Progenitor cell of endocrine pancreas (in vitro differentiated cells): ENCODE results near the gene P4HB. TPM values are rescaled to one million over a fixed set of nuclear protein-coding genes. Genes with fewer than 3 reads are reported as not detected.

ENCODE experiments used
- DNase-seq: peaks from one replicate; pipeline ENCODE4 v3.0.0; 2021; ENCODE audit warnings: low spot score; ENCODE audit not compliant: unreplicated experiment
- H3K27ac Mint-ChIP-seq: 2 replicates; pipeline ENCODE4 v1.8.0; 2021; ENCODE audit warnings: mild to moderate bottlenecking, moderate library complexity, mixed read lengths
- H3K27me3 Mint-ChIP-seq: 2 replicates; pipeline ENCODE4 v1.8.0; 2021; ENCODE audit warnings: mixed read lengths
- H3K36me3 Mint-ChIP-seq: 2 replicates; pipeline ENCODE4 v1.8.0; 2022; ENCODE audit warnings: mixed read lengths; ENCODE audit not compliant: insufficient read depth
- H3K4me1 Mint-ChIP-seq: 2 replicates; pipeline ENCODE4 v1.8.0; 2021; ENCODE audit warnings: low read depth, mixed read lengths
- H3K4me3 Mint-ChIP-seq: 2 replicates; pipeline ENCODE4 v1.8.0; 2021; ENCODE audit warnings: low read depth, mild to moderate bottlenecking, moderate library complexity, mixed read lengths
- H3K9me3 Mint-ChIP-seq: 2 replicates; pipeline ENCODE4 v1.8.0; 2021; ENCODE audit warnings: low read depth, mixed read lengths
- CTCF ChIP-seq: fragments of 200-600 bp; sonication (generic); IDR thresholded peaks from one replicate; pipeline ENCODE4 v1.5.0; 2021; ENCODE audit warnings: antibody characterized with exemption, mild to moderate bottlenecking; ENCODE audit not compliant: unreplicated experiment
- total RNA-seq: library from RNA; stranded (reverse); gene quantifications from 2 replicates; pipeline ENCODE4 v1.2.1, GENCODE V29; 2021

P4HB gene
- total RNA-seq, 1 donor from 2014 or later: 484 TPM

GRCh38 chr17:81815646-81815986 lies 44.7 kb downstream of the P4HB start:
- Mint-ChIP-seq H3K4me1 (peaks cover 14% of the 10 kb centered on the region), H3K27me3 (peaks cover 16% of the 10 kb centered on the region), H3K9me3 (no peaks in the 10 kb centered on the region), H3K36me3 (no peaks in the 10 kb centered on the region), H3K27ac (peak overlapping the region; percentile 67), H3K4me3 (no peak overlapping the region)
- no peak for DNase-seq
- TF ChIP-seq CTCF: no peak

- DNase-seq: no peak
- Mint-ChIP-seq H3K27me3 (peaks cover 16% of the 10 kb centered on the region), H3K9me3 (no peaks in the 10 kb centered on the region), H3K27ac (peak overlapping the region; percentile 73), H3K4me1 (peaks cover 14% of the 10 kb centered on the region), H3K36me3 (no peaks in the 10 kb centered on the region), H3K4me3 (no peak overlapping the region)
- TF ChIP-seq CTCF: no peak
Observed at GRCh38 chr17:81814748-81815645, 45.3 kb downstream of the P4HB start.

GRCh38 chr17:81813861-81814683 lies 46.3 kb downstream of the P4HB start:
- no peak overlapping the region for H3K27ac Mint-ChIP-seq
- peaks cover 14% of the 10 kb centered on the region for H3K4me1 Mint-ChIP-seq
- peaks cover 22% of the 10 kb centered on the region for H3K27me3 Mint-ChIP-seq
- no peaks in the 10 kb centered on the region for H3K9me3 Mint-ChIP-seq
- H3K4me3 Mint-ChIP-seq: no peak overlapping the region
- H3K36me3 Mint-ChIP-seq: no peaks in the 10 kb centered on the region
- DNase-seq: no peak
- TF ChIP-seq CTCF: no peak

- H3K36me3 Mint-ChIP-seq: no peaks in the 10 kb centered on the region
- no peak overlapping the region for H3K27ac Mint-ChIP-seq
- no peaks in the 10 kb centered on the region for H3K9me3 Mint-ChIP-seq
- peaks cover 25% of the 10 kb centered on the region for H3K27me3 Mint-ChIP-seq
- H3K4me1 Mint-ChIP-seq: peaks cover 14% of the 10 kb centered on the region
- DNase-seq: no peak
- H3K4me3 Mint-ChIP-seq: no peak overlapping the region
- TF ChIP-seq CTCF: no peak
Observed at GRCh38 chr17:81813371-81813684, 47.0 kb downstream of the P4HB start.

GRCh38 chr17:81812571-81813370 lies 47.6 kb downstream of the P4HB start:
- no peak for DNase-seq
- Mint-ChIP-seq H3K4me3 (no peak overlapping the region), H3K4me1 (peaks cover 13% of the 10 kb centered on the region), H3K27ac (peak overlapping the region; percentile 5), H3K36me3 (no peaks in the 10 kb centered on the region), H3K9me3 (no peaks in the 10 kb centered on the region), H3K27me3 (peaks cover 25% of the 10 kb centered on the region)
- no peak for TF ChIP-seq CTCF
